HepG2 (cell line): ENCODE measurements around the gene TC2N. TPM values are rescaled to one million over a fixed set of nuclear protein-coding genes. Genes with fewer than 3 reads are reported as not detected.
A peak's percentile ranks its signal among the peaks of the same experiment; 100 is the strongest.

ENCODE experiments used
- ATAC-seq: fragments of 200-7000 bp; cut with Tn5 transposase; 3 replicates; pipeline ENCODE4 v1.9.1; 2020; ENCODE audit warnings: mild to moderate bottlenecking, moderate library complexity
- BruUV-seq: library from RNA; stranded (reverse); fragments of 400-500 nt; replicated peaks from 2 replicates; lab custom pipeline; 2021; lab: Mats Ljungman, UMichigan
- CTCF ChIA-PET: fragments of 300-600 bp; formaldehyde crosslinking; extraction: SDS; loops from one replicate; lab custom pipeline; 2021; ENCODE audit warnings: low total read pairs, inconsistent platforms, low intra/inter-chr PET ratio; lab: Yijun Ruan, JAX
- POLR2A ChIA-PET: fragments of 350-600 bp; sonication (Branson Sonifier 250); formaldehyde crosslinking; loops from one replicate; lab custom pipeline; 2020; ENCODE audit warnings: antibody characterized with exemption, inconsistent platforms; lab: Yijun Ruan, JAX
- DNase-seq: peaks from one replicate; pipeline ENCODE4 v3.0.0-alpha.2; 2015; ENCODE audit warnings: low spot score
- FAIRE-seq: peaks from 3 replicates; lab custom pipeline; 2011; peaks lifted over from hg19 to GRCh38; lab: Jason Lieb, UNC
- H2AFZ ChIP-seq: one replicate; pipeline ENCODE4 v1.6.1; 2011; ENCODE audit warnings: low read length, inconsistent platforms
- H3K27ac ChIP-seq: fragments of 300-600 bp; 3 replicates; pipeline ENCODE4 v1.8.0; 2011; ENCODE audit warnings: mixed run types, mild to moderate bottlenecking, mixed read lengths, low read length, inconsistent platforms; ENCODE audit not compliant: insufficient read depth; ENCODE audit errors: extremely low read length
- H3K27me3 ChIP-seq, 2 experiments: fragments of 200-600 bp in 1 of 2; 2 replicates in 1 of 2; 3 replicates in 1 of 2; pipeline versions ENCODE4 v1.6.0 to v1.8.0; 2011; ENCODE audit warnings: low read length in 2 of 2, mild to moderate bottlenecking in 2 of 2, moderate library complexity in 2 of 2, inconsistent platforms in 1 of 2; ENCODE audit not compliant: insufficient read depth in 2 of 2, control insufficient read depth in 1 of 2
- H3K36me3 ChIP-seq, 2 experiments: fragments of 200-600 bp in 1 of 2; replicated peaks in 1 of 2; 2 replicates in 1 of 2; 3 replicates in 1 of 2; pipeline versions ENCODE4 v1.5.1 to v1.8.0; 2011; ENCODE audit warnings: low read length in 2 of 2, inconsistent platforms in 1 of 2; ENCODE audit not compliant: insufficient read depth in 2 of 2, control insufficient read depth in 1 of 2
- H3K4me1 ChIP-seq: 2 replicates; pipeline ENCODE4 v1.5.1; 2012; ENCODE audit warnings: low read length, inconsistent platforms; ENCODE audit not compliant: insufficient read depth
- H3K4me2 ChIP-seq: 2 replicates; pipeline ENCODE4 v1.6.0; 2011; ENCODE audit warnings: low read depth, low read length, inconsistent platforms
- H3K4me3 ChIP-seq, 3 experiments: fragments of 200-600 bp in 1 of 3; sonication (generic), shearing (Covaris generic) in 1 of 3; replicated peaks in 1 of 3; 2 replicates each; pipeline ENCODE4 v1.5.1; 2011 to 2016; ENCODE audit warnings: low read length in 3 of 3, inconsistent platforms in 2 of 3, low read depth in 2 of 3, mild to moderate bottlenecking in 2 of 3, control low read depth in 1 of 3, mixed read lengths in 1 of 3; ENCODE audit not compliant: insufficient read depth in 1 of 3
- H3K79me2 ChIP-seq: one replicate; pipeline ENCODE4 v1.6.1; 2011; ENCODE audit warnings: low read length, inconsistent platforms; ENCODE audit not compliant: insufficient read depth
- H3K9ac ChIP-seq: 2 replicates; pipeline ENCODE4 v1.6.0; 2011; ENCODE audit warnings: mild to moderate bottlenecking, low read depth, low read length, inconsistent platforms; ENCODE audit not compliant: insufficient read depth
- H3K9me3 ChIP-seq: 2 replicates; pipeline ENCODE4 v1.5.1; 2012; ENCODE audit warnings: mild to moderate bottlenecking, low read length
- H4K20me1 ChIP-seq: 2 replicates; pipeline ENCODE4 v1.6.0; 2011; ENCODE audit warnings: inconsistent platforms, mild to moderate bottlenecking, low read length, moderate library complexity; ENCODE audit not compliant: insufficient read depth
- CAMTA2 ChIP-seq: sonication (generic); formaldehyde crosslinking; IDR thresholded peaks from 2 replicates; pipeline ENCODE4 v1.4.0; 2020; ENCODE audit warnings: mild to moderate bottlenecking, missing genetic modification reagents, borderline replicate concordance
- FOSL2 ChIP-seq: sonication (generic); formaldehyde crosslinking; IDR thresholded peaks from 2 replicates; pipeline ENCODE4 v1.4.0; 2020; ENCODE audit warnings: missing genetic modification reagents
- GATAD2A ChIP-seq: IDR thresholded peaks from 2 replicates; pipeline ENCODE4 v1.6.1; 2016
- NAIF1 ChIP-seq: sonication (generic); formaldehyde crosslinking; IDR thresholded peaks from 2 replicates; pipeline ENCODE4 v1.5.0; 2020; ENCODE audit warnings: mild to moderate bottlenecking, missing genetic modification reagents, borderline replicate concordance
- SIX4 ChIP-seq: sonication (generic); formaldehyde crosslinking; IDR thresholded peaks from 2 replicates; pipeline ENCODE4 v1.4.0; 2020; ENCODE audit warnings: missing genetic modification reagents
- SSRP1 ChIP-seq: IDR thresholded peaks from 2 replicates; pipeline ENCODE4 v1.6.1; 2016; ENCODE audit warnings: control low read depth
- U2AF2 ChIP-seq: fragments of 200-400 bp; formaldehyde crosslinking; IDR thresholded peaks from 2 replicates; pipeline ENCODE4 v1.6.1; 2017; ENCODE audit warnings: low read depth, mild to moderate bottlenecking, low read length
- ZFP37 ChIP-seq: sonication (generic); formaldehyde crosslinking; IDR thresholded peaks from 2 replicates; pipeline ENCODE4 v1.4.0; 2020; ENCODE audit warnings: missing genetic modification reagents, borderline replicate concordance
- ZFYVE20 ChIP-seq: sonication (generic); formaldehyde crosslinking; IDR thresholded peaks from 2 replicates; pipeline ENCODE4 v1.8.0; 2023; ENCODE audit warnings: low read depth, mild to moderate bottlenecking, moderate library complexity, missing genetic modification reagents, borderline replicate concordance
- ZNF20 ChIP-seq: sonication (generic); formaldehyde crosslinking; IDR thresholded peaks from 2 replicates; pipeline ENCODE4 v1.4.0; 2020; ENCODE audit warnings: mild to moderate bottlenecking, moderate library complexity, missing genetic modification reagents
- ZNF234 ChIP-seq: sonication (generic); formaldehyde crosslinking; conservative IDR thresholded peaks from 2 replicates; pipeline ENCODE4 v1.5.1; 2020; ENCODE audit warnings: mild to moderate bottlenecking, missing genetic modification reagents
- ZNF30 ChIP-seq: sonication (generic); formaldehyde crosslinking; IDR thresholded peaks from 2 replicates; pipeline ENCODE4 v1.5.0; 2020; ENCODE audit warnings: mild to moderate bottlenecking, missing genetic modification reagents
- ZNF34 ChIP-seq: sonication (generic); formaldehyde crosslinking; IDR thresholded peaks from 2 replicates; pipeline ENCODE4 v1.4.0; 2020; ENCODE audit warnings: mild to moderate bottlenecking, missing genetic modification reagents, borderline replicate concordance
- ZNF558 ChIP-seq: sonication (generic); formaldehyde crosslinking; IDR thresholded peaks from 2 replicates; pipeline ENCODE4 v1.9.0; 2022; ENCODE audit warnings: mild to moderate bottlenecking, missing genetic modification reagents, borderline replicate concordance
- ZZZ3 ChIP-seq: sonication (generic); formaldehyde crosslinking; IDR thresholded peaks from 2 replicates; pipeline ENCODE4 v1.4.0; 2020; ENCODE audit warnings: missing genetic modification reagents, mild to moderate bottlenecking, borderline replicate concordance
- WGBS: methylation state at CpG from one replicate; pipeline ENCODE4 v1.1.6; 2017; ENCODE audit warnings: low lambda C conversion rate; 5-methylcytosine and 5-hydroxymethylcytosine counted together
- in situ Hi-C: cut with HindIII; loops from 2 replicates; pipeline ENCODE4 v1.10.0; 2017; ENCODE audit warnings: low pct_unique_long_range_greater_than_20kb; ENCODE audit not compliant: extremely low pct_ligation_motif_present
- intact Hi-C: fragments of 100-400 bp; cut with micrococcal nuclease; formaldehyde crosslinking; loops from one replicate; pipeline ENCODE4 v1.10.0; 2022; ENCODE audit not compliant: unreplicated experiment
- polyA plus RNA-seq, 8 experiments: library from polyadenylated mRNA; depleted of rRNA in 3 of 8; stranded (reverse) in 7 of 8; unstranded in 1 of 8; fragments of >200 nt; fragmentation: Illumina TruSeq in 4 of 8; extraction: Trizol in 4 of 8; gene quantifications; 2 replicates each; pipeline versions ENCODE4 v1.2.1 to v1.2.3, GENCODE V29; 2011 to 2016; ENCODE audit warnings: low read depth in 4 of 8, missing spikeins in 1 of 8, mixed read lengths in 1 of 8; ENCODE audit not compliant: insufficient read depth in 1 of 8
- total RNA-seq, 5 experiments: library from RNA; depleted of rRNA; stranded (reverse); fragments of >200 nt; fragmentation: Illumina TruSeq; extraction: Trizol; gene quantifications; 2 replicates each; pipeline ENCODE4 v1.2.3, GENCODE V29; 2016; ENCODE audit warnings: low read depth in 1 of 5
- TF ChIP-seq, protein P1 (sequence below): sonication (generic); formaldehyde crosslinking; IDR thresholded peaks from 2 replicates; pipeline ENCODE4 v1.5.0; 2020; ENCODE audit warnings: mild to moderate bottlenecking, low read depth, missing genetic modification reagents, borderline replicate concordance

TC2N gene
- total and polyA plus RNA-seq, 2 of the 13 experiments (the other 11 are each of a cell fraction or from before 2014, with no cell fraction given) = 0.03 TPM; not detected in 1

DNA sequence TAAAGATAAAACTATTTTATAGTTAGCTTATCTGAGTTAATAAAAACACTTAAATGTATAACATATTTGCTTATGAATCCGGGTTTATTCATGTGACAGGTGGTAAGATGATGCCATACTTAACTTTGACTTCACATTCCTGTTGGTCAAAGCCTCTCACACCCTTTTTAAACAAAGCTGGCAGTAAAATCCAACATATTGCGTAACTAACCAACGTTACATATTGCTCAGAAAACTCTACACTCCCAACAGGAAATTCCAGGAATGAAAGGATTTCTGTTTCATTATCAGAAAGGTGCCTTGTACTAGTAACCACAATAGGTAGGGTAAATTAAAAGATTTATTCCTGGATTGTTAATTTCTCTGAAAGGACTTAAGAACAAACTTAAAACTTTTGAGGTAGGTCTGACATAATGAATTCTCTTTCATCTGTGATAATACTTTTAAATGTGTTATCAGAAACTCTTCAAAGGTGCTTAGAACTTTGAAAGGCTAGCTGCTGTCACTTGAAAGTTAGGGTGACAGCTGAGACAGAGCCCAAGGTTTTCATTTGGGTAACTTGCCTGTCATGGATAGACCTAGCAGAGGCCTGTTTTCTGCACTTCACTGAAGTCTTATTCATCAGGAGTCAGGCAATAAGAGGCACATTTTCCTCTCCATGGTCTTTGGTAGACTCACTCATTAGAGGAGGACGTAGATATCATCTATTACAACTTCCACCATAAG lies 111.6 kb downstream of the TC2N start (continued):
- 0 out of 2 replicates have a peak, but pooled peaks have one; percentile 4 for TF ChIP-seq FOSL2 (CRISPR knock-in tag)
- no peak for TF ChIP-seq U2AF2
- no peak for TF ChIP-seq ZNF558 (CRISPR knock-in tag)
- TF ChIP-seq SIX4 (CRISPR knock-in tag) = peak; percentile 61; the same call in 1 of the 2 replicates
- no peak for TF ChIP-seq ZFP37 (CRISPR knock-in tag)
- TF ChIP-seq ZFYVE20 (CRISPR knock-in tag) = no peak
- TF ChIP-seq GATAD2A (CRISPR knock-in tag) = peak; percentile 81
- TF ChIP-seq ZNF234 = no peak
- TF ChIP-seq CAMTA2 (CRISPR knock-in tag) = no peak
- TF ChIP-seq NAIF1 (CRISPR knock-in tag) = no peak
- no peak for TF ChIP-seq ZZZ3 (CRISPR knock-in tag)

GRCh38 chr14:91754819-91755218 lies 112.5 kb downstream of the TC2N start:
- H3K4me3 ChIP-seq = no peak overlapping the region
- TF ChIP-seq ZNF20 = no peak
- TF ChIP-seq, protein P1, sequence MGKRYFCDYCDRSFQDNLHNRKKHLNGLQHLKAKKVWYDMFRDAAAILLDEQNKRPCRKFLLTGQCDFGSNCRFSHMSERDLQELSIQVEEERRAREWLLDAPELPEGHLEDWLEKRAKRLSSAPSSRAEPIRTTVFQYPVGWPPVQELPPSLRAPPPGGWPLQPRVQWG (CRISPR knock-in tag) = no peak
- no peak for TF ChIP-seq SSRP1 (CRISPR knock-in tag)
- TF ChIP-seq ZNF30 (CRISPR knock-in tag) = no peak
- no peak for TF ChIP-seq ZNF34 (CRISPR knock-in tag)
- no peak overlapping the region for H2AFZ ChIP-seq
- no peak overlapping the region for H3K27ac ChIP-seq
- H3K36me3 ChIP-seq = no peaks in the 10 kb centered on the region
- no TSS peak for BruUV-seq
- no peak overlapping the region for H3K9ac ChIP-seq
- FAIRE-seq (no peak), ATAC-seq (no peak), DNase-seq (no peak)
- CTCF ChIA-PET = no interaction called here
- no peaks in the 10 kb centered on the region for H4K20me1 ChIP-seq
- POLR2A ChIA-PET = no interaction called here
- in situ Hi-C loops = no loop called here
- no peaks in the 10 kb centered on the region for H3K9me3 ChIP-seq
- H3K79me2 ChIP-seq = no peaks in the 10 kb centered on the region
- intact Hi-C loops = no loop called here
- H3K27me3 ChIP-seq = no peaks in the 10 kb centered on the region
- H3K4me1 ChIP-seq = peaks cover 26% of the 10 kb centered on the region
- no peak overlapping the region for H3K4me2 ChIP-seq
- WGBS = 5% methylated on average over 1 of the region's 1 CpG
